ENCODE measurements around the gene FAM168A.

- TF ChIP-seq CTCF (IDR thresholded peaks at IDR 0.05; ENCODE audit: low read depth, low read length, poor library complexity, severe bottlenecking) (no peak), EZH2phosphoT487 (IDR thresholded peaks at IDR 0.05; ENCODE audit: borderline replicate concordance, low read length) (no peak)
These were observed 40.9 kb downstream of the FAM168A start for GRCh38 chr11:73556966-73557365.

All from DOHH2 (cell line).